Osteoblast (primary cell): ENCODE measurements around the gene SLC7A6OS. TPM values are rescaled to one million over a fixed set of nuclear protein-coding genes. Genes with fewer than 3 reads are reported as not detected.

ENCODE experiments used
- DNase-seq: peaks from one replicate; pipeline ENCODE4 v3.0.0; 2011; ENCODE audit warnings: low spot score, mixed read lengths; ENCODE audit not compliant: insufficient read length; ENCODE audit errors: missing footprints
- H2AFZ ChIP-seq: 2 replicates; pipeline ENCODE4 v1.6.0; 2011; ENCODE audit warnings: mild to moderate bottlenecking, low read length
- H3K27ac ChIP-seq: 2 replicates; pipeline ENCODE4 v1.5.1; 2011; ENCODE audit warnings: mild to moderate bottlenecking, low read depth, low read length, moderate library complexity
- H3K27me3 ChIP-seq: 2 replicates; pipeline ENCODE4 v1.6.0; 2012; ENCODE audit warnings: mild to moderate bottlenecking, control low read depth, inconsistent platforms, low read length, moderate library complexity; ENCODE audit not compliant: insufficient read depth
- H3K36me3 ChIP-seq: 2 replicates; pipeline ENCODE4 v1.5.1; 2011; ENCODE audit warnings: mild to moderate bottlenecking, low read length, control low read depth, moderate library complexity; ENCODE audit not compliant: insufficient read depth
- H3K4me1 ChIP-seq: 2 replicates; pipeline ENCODE4 v1.5.1; 2011; ENCODE audit warnings: mild to moderate bottlenecking, low read length, control low read depth, moderate library complexity; ENCODE audit not compliant: insufficient read depth
- H3K4me2 ChIP-seq: 2 replicates; pipeline ENCODE4 v1.6.0; 2011; ENCODE audit warnings: mild to moderate bottlenecking, low read length; ENCODE audit not compliant: insufficient read depth
- H3K4me3 ChIP-seq: fragments of 200-600 bp; sonication (generic); 3 replicates; pipeline ENCODE4 v1.5.1; 2012; ENCODE audit warnings: mild to moderate bottlenecking, low read length, inconsistent platforms; ENCODE audit not compliant: insufficient read depth
- H3K79me2 ChIP-seq: 2 replicates; pipeline ENCODE4 v1.6.0; 2012; ENCODE audit warnings: mild to moderate bottlenecking, low read length, control low read depth, inconsistent platforms; ENCODE audit not compliant: insufficient read depth
- H3K9me3 ChIP-seq: 2 replicates; pipeline ENCODE4 v1.5.1; 2011; ENCODE audit warnings: low read depth, low read length, control low read depth
- H4K20me1 ChIP-seq: 2 replicates; pipeline ENCODE4 v1.6.0; 2012; ENCODE audit warnings: mild to moderate bottlenecking, low read length, control low read depth; ENCODE audit not compliant: insufficient read depth
- CTCF ChIP-seq: IDR thresholded peaks from 2 replicates; pipeline ENCODE4 v1.5.1; 2011; ENCODE audit warnings: mild to moderate bottlenecking, low read depth, low read length, moderate library complexity; ENCODE audit errors: extremely low read depth
- total RNA-seq: library from RNA; depleted of rRNA; stranded (reverse); fragments of >200 nt; gene quantifications from 2 replicates; pipeline ENCODE4 v1.2.3, GENCODE V29; 2012

SLC7A6OS gene
- total RNA-seq, 1 donor = 12.3 TPM

GRCh38 chr16:68300734-68301459 lies 9.8 kb downstream of the SLC7A6OS start:
- no peak for TF ChIP-seq CTCF

GRCh38 chr16:68299571-68300453 lies 10.9 kb downstream of the SLC7A6OS start:
- DNase-seq = no peak
- Histone ChIP-seq H3K36me3 (peaks cover 78% of the 10 kb centered on the region), H4K20me1 (peaks cover 10% of the 10 kb centered on the region), H2AFZ (no peak overlapping the region), H3K79me2 (peaks cover 23% of the 10 kb centered on the region), H3K9me3 (no peaks in the 10 kb centered on the region), H3K27ac (peak overlapping the region; percentile 35), H3K4me3 (no peak overlapping the region), H3K4me2 (no peak overlapping the region), H3K4me1 (peaks cover 26% of the 10 kb centered on the region), H3K27me3 (no peaks in the 10 kb centered on the region)
- no peak for TF ChIP-seq CTCF

More at GRCh38 chr16:68300734-68301459, 9.8 kb downstream of the SLC7A6OS start:
- Histone ChIP-seq H3K27me3 (no peaks in the 10 kb centered on the region), H3K4me3 (no peak overlapping the region), H3K4me2 (no peak overlapping the region), H4K20me1 (peaks cover 7% of the 10 kb centered on the region), H3K36me3 (peaks cover 75% of the 10 kb centered on the region), H3K27ac (peak overlapping the region; percentile 12), H3K9me3 (no peaks in the 10 kb centered on the region), H3K79me2 (peaks cover 32% of the 10 kb centered on the region), H2AFZ (no peak overlapping the region), H3K4me1 (peaks cover 26% of the 10 kb centered on the region)
- DNase-seq = no peak

GRCh38 chr16:68298907-68299561 lies 11.7 kb downstream of the SLC7A6OS start:
- Histone ChIP-seq H3K79me2 (peaks cover 26% of the 10 kb centered on the region), H3K27me3 (no peaks in the 10 kb centered on the region), H3K27ac (peak overlapping the region; percentile 35), H3K4me1 (peaks cover 26% of the 10 kb centered on the region), H3K4me2 (no peak overlapping the region), H2AFZ (no peak overlapping the region), H3K9me3 (no peaks in the 10 kb centered on the region), H3K4me3 (no peak overlapping the region), H4K20me1 (peaks cover 11% of the 10 kb centered on the region), H3K36me3 (peaks cover 82% of the 10 kb centered on the region)
- DNase-seq = no peak
- TF ChIP-seq CTCF = no peak
